ENCODE data around the gene WDCP.

Gene WDCP

GRCh38 chr2:24054366-24055010 is 7.3 kb upstream of the WDCP start:
- Histone ChIP-seq H3K79me2 (ENCODE audit: insufficient read depth, low read depth) (no peaks in the 10 kb centered on the region), H2AFZ (ENCODE audit: low read depth) (no peak overlapping the region), H3K27ac (no peak overlapping the region), H3K4me2 (no peak overlapping the region), H3K4me1 (ENCODE audit: low read depth, poor library complexity, severe bottlenecking) (no peaks in the 10 kb centered on the region), H4K20me1 (ENCODE audit: insufficient read depth) (no peaks in the 10 kb centered on the region), H3K9ac (no peak overlapping the region), H3K4me3 (IDR thresholded peaks at IDR 0.05; ENCODE audit: insufficient read depth, low read depth, low read length) (no peak overlapping the region), H3K27me3 (ENCODE audit: insufficient read depth, low read depth) (no peaks in the 10 kb centered on the region), H3K36me3 (ENCODE audit: insufficient read depth) (no peaks in the 10 kb centered on the region)
- TF ChIP-seq, protein P1, sequence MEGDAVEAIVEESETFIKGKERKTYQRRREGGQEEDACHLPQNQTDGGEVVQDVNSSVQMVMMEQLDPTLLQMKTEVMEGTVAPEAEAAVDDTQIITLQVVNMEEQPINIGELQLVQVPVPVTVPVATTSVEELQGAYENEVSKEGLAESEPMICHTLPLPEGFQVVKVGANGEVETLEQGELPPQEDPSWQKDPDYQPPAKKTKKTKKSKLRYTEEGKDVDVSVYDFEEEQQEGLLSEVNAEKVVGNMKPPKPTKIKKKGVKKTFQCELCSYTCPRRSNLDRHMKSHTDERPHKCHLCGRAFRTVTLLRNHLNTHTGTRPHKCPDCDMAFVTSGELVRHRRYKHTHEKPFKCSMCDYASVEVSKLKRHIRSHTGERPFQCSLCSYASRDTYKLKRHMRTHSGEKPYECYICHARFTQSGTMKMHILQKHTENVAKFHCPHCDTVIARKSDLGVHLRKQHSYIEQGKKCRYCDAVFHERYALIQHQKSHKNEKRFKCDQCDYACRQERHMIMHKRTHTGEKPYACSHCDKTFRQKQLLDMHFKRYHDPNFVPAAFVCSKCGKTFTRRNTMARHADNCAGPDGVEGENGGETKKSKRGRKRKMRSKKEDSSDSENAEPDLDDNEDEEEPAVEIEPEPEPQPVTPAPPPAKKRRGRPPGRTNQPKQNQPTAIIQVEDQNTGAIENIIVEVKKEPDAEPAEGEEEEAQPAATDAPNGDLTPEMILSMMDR (conservative IDR thresholded peaks at IDR 0.05; ENCODE audit: low read depth, low read length): no peak

DNA sequence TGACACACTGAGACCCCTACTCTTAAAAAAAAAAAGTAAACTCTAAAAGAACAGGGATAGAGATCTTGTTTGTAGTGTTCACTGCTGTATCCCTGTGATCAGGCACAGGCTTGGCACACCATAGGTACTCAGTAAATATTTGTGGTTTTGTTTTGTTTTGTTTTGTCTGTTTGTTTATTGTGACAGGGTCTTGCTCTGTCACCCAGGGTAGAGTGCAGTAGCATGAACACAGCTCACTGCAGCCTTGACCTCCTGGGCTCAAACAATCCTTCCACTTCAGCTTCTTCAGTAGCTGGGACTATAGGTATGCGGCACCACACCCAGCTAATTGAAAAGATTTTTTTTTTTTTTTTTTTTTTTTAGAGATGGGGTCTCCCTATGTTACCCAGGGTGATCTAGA is 5.8 kb upstream of the WDCP start:
- no peak overlapping the region for H3K4me2 ChIP-seq
- no peak overlapping the region for H3K27ac ChIP-seq
- H3K4me1 ChIP-seq (ENCODE audit: low read depth, poor library complexity, severe bottlenecking): peaks cover 2% of the 10 kb centered on the region
- no peak overlapping the region for H3K4me3 ChIP-seq (IDR thresholded peaks at IDR 0.05; ENCODE audit: insufficient read depth, low read depth, low read length)
- H3K27me3 ChIP-seq (ENCODE audit: insufficient read depth, low read depth): no peaks in the 10 kb centered on the region
- no peaks in the 10 kb centered on the region for H3K79me2 ChIP-seq (ENCODE audit: insufficient read depth, low read depth)
- TF ChIP-seq, protein P1 (conservative IDR thresholded peaks at IDR 0.05; ENCODE audit: low read depth, low read length): no peak
- H4K20me1 ChIP-seq (ENCODE audit: insufficient read depth): no peaks in the 10 kb centered on the region
- H3K9ac ChIP-seq: no peak overlapping the region
- H2AFZ ChIP-seq (ENCODE audit: low read depth): no peak overlapping the region
- no peaks in the 10 kb centered on the region for H3K36me3 ChIP-seq (ENCODE audit: insufficient read depth)

GRCh38 chr2:24051833-24052232 is 4.6 kb upstream of the WDCP start:
- H3K4me3 ChIP-seq (IDR thresholded peaks at IDR 0.05; ENCODE audit: insufficient read depth, low read depth, low read length): no peak overlapping the region
- no peaks in the 10 kb centered on the region for H3K27me3 ChIP-seq (ENCODE audit: insufficient read depth, low read depth)
- no peak overlapping the region for H2AFZ ChIP-seq (ENCODE audit: low read depth)
- TF ChIP-seq, protein P1 (conservative IDR thresholded peaks at IDR 0.05; ENCODE audit: low read depth, low read length): no peak
- no peaks in the 10 kb centered on the region for H3K79me2 ChIP-seq (ENCODE audit: insufficient read depth, low read depth)
- peaks cover 7% of the 10 kb centered on the region for H3K4me1 ChIP-seq (ENCODE audit: low read depth, poor library complexity, severe bottlenecking)
- no peak overlapping the region for H3K4me2 ChIP-seq
- H4K20me1 ChIP-seq (ENCODE audit: insufficient read depth): no peaks in the 10 kb centered on the region
- H3K9ac ChIP-seq: no peak overlapping the region
- H3K36me3 ChIP-seq (ENCODE audit: insufficient read depth): no peaks in the 10 kb centered on the region
- no peak overlapping the region for H3K27ac ChIP-seq

DNA sequence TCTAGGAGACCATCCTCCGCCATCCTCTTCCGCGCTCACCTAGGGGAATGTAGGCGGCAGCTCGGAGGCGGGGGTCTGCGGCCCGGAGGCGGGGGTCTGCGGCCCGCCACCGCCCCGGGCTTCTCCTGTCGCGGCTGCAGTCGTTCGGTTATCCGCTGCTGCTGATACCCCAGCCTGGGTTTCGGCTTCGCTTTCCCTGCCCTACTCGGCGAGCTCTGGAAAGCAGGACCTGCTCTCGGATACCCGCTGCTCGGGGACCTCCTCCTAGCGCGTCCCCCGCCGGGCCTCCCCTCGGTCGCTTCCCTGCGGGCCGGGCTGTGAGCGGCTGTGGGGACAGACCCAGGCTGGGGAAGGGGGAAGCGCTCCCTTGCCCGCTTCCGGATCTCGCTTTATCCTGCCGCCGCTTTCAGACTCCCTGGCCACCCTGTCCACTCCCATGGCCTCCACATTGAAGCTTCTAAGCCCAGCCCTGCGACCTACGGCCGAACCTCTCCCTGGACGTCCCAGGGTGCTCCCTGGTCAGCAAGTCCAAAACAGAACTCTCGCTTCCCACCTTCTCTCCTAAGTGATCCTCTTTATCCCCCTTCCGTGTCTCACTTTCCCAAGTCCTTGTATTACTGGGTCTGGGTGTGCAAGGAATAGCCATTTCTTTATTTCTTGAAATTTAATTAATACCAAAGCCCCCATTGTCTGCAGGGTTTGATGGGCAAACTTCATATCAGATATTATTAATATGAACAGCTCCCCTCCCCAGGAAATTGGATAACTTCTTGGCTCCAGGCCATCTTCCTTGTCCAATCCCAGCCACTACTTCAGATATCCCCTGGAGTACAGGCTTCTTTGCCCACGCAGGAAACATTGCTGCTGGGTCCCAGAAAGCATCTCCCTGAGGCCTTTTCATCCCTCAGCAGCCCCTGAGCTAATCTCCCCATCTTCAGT is 3.1 kb upstream of the WDCP start:
- TF ChIP-seq, protein P1 (conservative IDR thresholded peaks at IDR 0.05; ENCODE audit: low read depth, low read length): no peak
- Histone ChIP-seq H3K4me2 (no peak overlapping the region), H3K4me3 (IDR thresholded peaks at IDR 0.05; ENCODE audit: insufficient read depth, low read depth, low read length) (no peak overlapping the region), H3K79me2 (ENCODE audit: insufficient read depth, low read depth) (no peaks in the 10 kb centered on the region), H4K20me1 (ENCODE audit: insufficient read depth) (no peaks in the 10 kb centered on the region), H3K27me3 (ENCODE audit: insufficient read depth, low read depth) (no peaks in the 10 kb centered on the region), H2AFZ (ENCODE audit: low read depth) (no peak overlapping the region), H3K4me1 (ENCODE audit: low read depth, poor library complexity, severe bottlenecking) (peaks cover 14% of the 10 kb centered on the region), H3K36me3 (ENCODE audit: insufficient read depth) (no peaks in the 10 kb centered on the region), H3K9ac (no peak overlapping the region), H3K27ac (no peak overlapping the region)
